NOMO-1 (cell line): ENCODE measurements around the gene EEPD1.
"Not testable (repeated sequence)": the region's sequence is repeated elsewhere in the genome, so short reads cannot be mapped to it uniquely, and the experiment has no call there.

Experiments
- DNase-seq, 2 experiments: peaks; one replicate each; lab custom pipeline; 2025; ENCODE audit not compliant: unreplicated experiment in 2 of 2; lab: John Stamatoyannopoulos, UW

The EEPD1 gene

DNA sequence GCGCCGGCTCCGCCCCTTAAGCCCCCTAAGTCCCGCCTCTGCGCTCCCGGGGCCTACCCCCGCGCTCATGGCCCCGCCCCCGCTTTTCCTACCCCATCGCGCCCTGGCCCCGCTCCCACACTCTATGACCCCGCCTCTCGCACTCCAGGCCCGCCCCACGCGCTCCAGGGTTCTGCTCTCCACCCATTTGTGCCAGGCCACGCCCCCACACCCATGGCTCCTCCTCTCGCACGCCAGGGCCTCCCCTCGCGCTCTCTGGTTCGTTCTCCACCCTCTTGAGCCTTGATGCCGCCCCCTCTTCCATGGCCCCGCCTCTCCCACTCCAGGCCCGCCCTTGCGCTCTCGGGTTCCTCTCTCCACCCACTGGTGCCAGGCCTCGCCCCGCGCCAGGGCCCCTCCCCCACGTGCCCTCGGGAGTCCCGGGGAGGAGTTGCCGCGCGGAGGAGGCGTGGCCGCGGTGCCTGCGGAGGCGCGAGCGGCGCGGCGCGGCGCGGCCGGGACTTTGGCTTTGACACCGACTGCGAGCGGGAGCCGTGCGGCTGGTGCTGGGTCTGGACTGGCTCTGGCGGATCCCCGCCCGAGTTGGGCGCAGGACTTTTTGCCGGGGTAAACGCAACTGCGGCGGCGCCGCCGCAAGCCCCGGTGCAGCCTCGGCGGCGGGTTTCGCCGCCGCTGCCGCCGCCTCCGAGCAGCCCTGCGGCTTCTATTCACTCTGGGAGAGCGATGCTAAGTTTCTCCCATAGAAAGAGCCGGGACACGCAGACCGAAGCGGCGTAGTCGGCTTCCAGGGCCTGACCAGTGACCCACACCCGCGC lies at the start of gene EEPD1:
EEPD1 (plus strand) TSS at position 499 of the 815 bp plus-strand sequence. CDS start 1,071 bp downstream, outside the sequence.
- peak; percentile 100 for DNase-seq

DNA sequence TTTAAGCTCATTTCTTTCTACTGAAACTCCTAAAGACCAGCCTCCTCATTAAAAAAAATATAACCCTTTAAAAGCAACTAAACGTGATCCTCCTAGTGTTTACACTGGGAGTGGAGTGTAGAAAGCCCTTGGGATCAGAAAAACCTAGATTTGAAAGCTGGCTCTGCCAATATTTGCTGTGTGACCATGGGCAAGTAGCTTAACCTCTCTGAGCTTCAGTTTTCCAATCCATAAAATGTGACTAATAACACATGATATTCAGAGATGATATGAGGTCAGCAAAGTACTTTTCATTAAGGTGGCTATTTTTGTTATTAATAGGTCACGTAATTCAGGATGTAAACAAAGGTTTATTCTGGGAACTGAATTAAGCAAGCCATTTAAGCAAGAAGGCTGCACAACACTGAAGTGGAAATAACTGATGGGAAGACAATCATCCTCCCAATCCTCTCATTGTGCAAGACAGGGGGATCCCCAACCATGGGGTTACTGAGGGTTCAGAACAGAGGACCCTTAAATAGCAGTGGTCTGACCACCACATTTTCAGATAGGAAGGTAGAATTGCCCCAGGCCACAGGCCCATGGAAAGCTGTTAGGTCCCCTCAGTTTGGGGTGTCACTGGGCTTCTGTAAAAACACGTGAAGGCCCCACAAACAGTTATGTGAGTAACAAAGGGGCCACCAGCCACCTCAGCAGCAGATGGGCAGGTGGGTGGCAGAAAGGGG lies 49.1 kb upstream of the EEPD1 start:
- DNase-seq, result no peak

DNA sequence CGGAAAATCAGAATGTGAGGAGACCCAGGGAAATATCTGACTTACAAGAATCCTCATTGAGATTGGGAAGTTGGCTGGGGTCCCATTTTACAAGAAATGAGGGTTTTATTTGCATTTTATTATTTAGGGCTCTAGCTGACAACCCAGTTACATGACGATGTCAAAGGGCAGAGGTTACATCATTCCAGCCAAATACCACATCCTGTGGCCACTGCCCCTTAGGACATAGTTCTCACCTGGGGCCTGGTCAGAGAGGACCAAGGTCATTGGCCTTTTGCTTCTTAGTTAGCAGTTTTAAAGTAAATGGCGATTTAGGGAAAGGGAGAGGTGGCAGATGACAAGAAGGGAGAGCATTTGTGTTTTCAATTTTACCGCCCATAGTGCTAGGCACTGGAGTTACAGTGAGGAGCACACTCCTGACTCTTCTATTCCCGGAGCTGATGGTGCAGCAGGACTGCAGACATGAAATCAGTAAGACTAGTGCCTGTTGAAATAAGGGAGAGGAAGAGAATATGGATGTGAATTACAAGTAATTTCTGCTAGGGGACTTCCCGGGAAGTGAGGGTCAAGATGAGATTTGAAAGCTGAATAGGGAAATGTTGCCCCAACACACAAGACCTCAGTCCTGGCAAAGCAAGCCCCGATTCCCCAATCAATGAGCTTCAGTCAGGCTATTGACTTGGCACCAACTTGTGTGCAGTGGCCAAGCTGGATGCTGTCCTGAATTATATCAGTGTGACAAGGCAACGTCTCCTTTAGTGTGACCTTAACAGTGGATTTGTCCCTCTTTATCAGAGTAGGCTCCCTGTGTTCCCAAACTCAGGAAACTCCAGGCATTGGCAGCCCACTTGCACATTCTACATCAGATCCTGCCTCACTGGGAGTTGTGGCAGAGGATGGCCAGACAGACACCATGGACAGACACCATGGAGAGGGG lies 45.8 kb upstream of the EEPD1 start:
- not testable (repeated sequence) for DNase-seq

DNA sequence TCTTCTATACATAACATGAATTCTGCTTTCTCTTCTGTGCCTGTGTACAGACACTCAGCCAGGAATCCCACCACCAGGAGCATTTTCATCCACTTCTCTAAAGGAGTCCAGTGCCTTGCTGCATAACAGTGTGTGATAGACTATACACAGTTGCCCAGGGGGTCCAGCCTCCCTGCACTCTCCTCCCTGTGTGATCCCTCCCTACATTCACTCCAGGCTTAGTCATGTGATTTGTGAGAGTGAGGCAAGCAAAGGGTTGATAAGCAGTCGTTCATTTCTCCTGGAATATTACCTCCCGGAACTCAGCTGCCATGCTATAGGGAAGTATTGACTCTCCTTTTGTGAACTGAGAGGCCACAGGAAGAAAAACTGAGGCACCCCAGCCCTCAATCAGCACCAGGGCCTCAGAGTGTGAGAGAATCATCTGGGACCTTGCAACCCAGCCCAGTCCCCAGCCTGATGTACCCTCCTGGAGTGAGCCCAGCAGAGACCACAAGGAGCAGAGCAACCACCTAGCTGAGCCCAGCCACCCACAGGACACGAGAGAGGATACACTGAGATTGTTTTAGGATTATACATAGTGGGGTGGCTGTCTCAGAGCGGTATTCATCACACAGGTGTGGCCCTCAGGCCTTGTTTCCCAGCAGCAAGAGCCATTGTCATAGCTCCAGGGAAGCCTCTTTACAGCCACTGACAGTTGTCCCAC lies 45.0 kb upstream of the EEPD1 start:
- no peak for DNase-seq

DNA sequence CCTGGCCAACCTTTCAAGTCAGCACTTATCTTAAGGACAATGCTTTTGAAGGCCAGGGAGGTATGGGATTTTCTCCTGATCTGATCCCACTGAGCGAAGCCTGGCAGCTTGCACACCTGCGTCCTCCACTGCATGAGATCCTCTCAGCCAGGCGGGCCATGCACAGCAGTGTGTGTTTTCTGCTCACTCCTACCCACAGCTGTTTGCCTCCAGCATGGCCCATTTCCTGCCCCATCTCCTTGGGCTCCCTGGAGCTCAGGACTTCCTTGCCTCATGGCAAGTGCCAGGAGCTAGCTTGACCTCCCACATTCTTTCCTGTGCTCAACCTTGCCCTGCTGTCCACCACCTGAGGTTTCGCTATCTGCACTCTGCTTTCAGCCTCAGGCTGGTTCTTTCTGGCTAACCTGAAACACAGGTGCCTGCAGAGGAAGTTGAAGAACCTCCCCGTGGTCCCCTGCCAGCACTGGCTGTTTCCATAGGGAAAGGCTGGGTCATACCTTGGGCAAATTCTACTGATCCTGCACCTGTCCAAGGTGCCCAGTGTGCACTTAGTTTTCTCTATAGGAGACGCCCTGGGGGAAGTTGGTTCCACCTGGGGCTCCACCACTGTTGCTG lies 43.9 kb upstream of the EEPD1 start:
- DNase-seq, result no peak

DNA sequence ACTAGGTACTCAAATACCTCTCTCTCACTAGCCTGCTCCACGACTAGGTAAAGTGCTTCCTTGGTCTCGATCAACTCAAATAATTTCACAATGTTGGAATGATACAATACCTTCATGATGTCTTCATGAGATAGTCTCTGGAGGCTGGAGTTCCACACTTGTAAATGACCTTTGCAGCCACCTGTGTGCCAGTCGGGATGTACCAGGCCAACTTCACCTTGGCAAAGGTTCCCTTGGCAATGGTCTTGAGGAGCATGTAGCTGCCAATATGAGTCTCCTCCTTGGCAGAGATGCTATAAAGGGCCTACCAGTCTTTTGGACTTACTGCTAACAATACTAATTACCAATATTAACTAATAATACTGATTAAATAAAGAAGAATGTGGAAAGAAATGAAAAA lies 42.5 kb upstream of the EEPD1 start:
- DNase-seq, result no peak

DNA sequence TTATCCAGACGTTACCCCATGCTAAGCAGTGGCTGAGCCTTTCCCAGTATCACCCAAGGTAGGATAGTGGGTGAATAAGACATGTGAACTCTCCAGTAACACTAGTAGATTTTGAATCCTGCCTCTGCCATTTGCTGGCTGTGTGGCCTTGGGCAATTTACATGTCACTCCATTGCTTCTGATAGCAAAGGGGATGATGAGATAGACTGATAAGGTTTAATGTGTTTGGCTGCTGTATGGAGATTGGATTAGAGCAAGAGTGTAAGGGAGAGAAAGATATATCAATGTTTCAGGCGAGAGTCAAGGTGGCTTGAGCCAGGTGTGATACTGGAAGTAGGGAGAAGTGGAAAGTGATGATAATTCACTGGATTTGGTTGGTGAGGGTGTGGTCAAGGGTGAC lies 40.1 kb upstream of the EEPD1 start:
- DNase-seq, result no peak

DNA sequence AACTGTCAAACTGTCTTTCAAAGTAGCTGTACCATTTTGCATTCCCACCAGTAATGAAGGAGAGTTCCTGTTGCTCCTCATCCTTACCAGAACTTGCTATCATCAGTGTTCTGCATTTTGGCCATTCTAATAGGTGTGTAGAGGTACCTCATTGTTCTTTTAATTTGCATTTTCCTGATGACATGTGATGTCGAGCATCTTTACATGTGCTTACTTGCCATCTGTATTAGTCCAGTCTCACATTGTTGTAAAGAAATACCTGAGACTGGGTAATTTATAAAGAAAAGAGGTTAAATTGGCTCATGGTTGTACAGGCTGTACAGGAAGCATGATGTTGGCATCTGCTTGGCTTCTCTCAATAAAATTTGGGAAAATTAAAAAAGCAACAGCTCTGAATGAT lies 38.7 kb upstream of the EEPD1 start:
- no peak for DNase-seq

DNA sequence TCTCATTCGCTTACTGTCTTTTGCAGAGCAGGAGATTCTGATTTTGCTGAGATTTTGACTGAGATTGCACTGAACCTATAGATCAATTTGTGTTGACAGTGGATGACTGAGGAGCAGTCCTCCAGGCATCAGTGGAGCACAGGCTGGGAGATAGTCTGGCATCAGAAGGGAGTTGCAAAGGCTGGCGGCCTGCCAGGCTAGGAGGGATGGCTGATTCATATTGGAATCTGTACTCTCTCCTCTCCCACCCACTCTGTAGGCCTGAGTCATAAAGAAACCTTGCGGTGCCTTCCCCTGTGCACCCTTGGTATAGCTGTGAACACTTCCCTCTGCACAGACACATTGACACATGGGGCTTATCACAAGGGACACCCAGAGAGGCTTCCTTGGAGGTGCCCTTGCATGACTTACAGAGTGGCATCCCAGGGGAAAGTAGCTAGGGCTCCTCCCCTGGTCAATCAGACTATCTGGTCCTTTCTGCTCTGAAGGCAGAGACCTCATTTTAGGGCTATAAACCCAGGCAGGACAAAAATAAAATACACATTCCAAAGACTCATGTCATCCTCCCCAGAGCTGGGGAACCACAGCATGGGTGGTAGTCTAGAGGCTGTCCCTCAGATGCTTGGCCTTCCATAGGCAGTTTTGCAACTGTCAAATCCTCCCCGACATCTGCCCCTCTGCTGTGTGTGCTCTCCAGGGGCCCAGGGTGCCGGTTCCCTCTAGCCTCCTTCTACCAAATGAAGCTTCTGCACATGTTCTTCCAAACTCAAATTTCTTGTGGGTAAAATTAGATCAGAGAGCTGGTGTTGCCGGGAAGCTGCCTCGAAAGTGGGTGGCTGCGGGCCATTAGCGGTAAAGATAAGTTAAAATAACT lies 37.4 kb upstream of the EEPD1 start:
- peak in 1 of 2 experiments; percentile 5 for DNase-seq

DNA sequence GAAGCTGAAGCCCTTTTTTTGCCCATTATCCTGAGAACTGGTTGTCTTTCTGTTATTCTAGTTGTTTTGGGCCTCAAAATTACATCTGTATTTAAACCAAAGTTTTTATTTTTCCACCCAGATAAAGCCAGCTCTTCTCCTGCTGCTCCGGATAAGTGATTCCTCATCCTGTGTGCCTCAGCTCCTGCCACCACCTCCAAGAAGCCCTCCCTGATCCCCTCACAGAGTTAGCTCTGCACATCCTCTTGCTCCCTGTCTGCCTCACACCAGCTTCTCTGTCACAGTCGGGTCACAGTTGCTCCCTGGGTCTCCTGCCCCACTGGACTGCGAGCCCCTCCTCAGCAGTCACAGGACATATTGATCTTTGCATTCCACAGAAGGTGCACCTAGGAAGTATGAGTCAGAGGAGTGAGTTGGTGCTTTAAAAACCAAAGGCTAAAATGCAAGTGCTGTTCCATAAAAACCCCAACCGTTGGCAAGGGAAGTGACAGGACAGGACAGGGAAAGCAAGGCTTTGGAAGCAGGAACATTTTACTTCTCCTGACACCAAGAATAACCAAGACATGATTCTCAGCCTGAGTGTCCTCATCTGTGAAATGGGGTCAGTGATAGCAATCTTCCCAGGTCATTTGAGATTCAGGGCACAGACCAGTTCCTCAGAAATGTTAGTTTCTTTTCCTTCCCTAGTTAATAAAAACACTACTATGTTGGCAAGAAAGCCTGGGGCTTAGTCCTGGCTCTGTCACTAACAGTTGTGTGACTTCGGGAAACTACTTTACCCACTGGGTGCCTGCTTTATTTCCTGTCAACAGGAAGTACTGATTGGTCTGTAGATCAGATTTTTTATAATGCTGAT lies 36.5 kb upstream of the EEPD1 start:
- no peak for DNase-seq

DNA sequence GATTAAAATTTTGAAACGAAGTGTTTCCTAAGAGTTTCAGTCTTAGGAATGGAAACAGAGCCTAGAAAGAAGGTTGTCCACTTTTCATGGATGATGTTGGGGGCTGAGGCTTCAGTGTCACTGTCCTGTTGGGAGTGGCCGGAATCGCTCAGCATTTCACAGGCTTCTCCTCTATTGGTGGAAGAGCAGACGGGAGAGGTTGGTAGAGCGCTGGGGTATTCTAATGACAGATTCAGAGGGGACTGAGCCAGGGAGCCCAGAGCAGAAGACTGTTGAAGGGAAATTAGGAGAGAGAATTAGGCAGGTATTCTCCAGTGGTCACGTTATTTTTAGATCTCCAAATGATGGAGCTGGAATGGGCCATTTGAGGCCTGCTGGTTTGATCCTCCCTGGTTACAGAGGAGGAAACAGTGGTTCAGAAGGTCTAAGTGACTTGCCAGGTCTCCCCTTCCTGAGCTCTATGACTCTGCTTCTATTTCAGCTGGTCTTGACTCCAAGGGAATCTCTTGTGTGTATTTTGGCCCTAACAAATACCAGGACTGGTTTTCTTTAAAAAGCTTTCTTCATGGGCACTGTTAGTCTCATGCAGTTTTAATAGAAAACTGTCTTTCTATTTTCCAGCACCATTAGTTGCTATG lies 35.7 kb upstream of the EEPD1 start:
- no peak for DNase-seq

DNA sequence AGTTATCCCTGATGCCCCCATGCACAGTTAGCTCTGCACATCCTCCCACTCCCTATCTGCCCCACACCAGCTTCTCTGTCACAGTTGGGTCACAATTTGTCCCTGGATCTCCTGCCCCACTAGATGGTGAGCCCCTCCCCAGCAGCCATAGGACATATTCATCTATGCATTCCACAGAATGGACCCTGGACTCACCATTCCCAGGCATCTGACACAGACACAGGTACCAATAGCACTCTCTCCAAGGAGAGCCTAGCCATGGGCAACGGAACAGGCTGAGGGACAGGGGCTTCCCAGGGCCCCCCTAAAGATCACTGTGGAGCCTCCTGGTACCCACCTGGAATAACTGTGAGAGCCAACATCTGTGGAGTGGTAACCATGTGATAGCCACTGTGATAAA lies 34.7 kb upstream of the EEPD1 start:
- no peak for DNase-seq

DNA sequence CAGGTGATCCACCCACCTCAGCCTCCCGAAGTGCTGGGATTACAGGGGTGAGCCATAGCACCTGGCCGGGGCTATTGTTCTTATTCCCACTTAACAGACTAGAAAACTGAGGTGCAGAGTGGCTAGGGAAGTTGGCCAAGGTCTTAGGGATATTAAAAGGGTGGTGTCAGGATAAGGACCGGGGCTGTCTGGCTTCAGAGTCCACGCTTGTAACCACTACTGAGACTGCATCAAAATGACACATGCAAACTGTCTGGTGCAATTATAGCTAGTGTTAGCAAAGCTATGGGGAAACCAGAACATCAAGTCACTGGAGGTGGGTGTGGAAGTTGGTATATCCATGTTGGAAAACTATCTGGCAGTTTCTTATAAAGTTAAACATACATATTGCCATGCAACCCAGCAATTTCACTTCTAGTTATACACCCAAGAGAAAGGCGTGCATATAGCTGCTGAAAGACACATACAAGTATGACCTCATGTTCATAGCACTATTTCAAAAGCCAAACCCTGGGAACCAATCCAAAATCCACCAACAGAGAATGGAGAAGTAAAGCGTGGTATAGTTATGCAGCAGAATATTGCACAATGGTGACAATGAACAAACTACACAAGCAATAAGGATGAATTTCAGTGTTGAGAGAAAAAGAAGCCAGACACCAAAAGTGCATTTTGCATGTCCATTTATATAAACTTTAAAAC lies 33.9 kb upstream of the EEPD1 start:
- peak; percentile 74 to 98 for DNase-seq

DNA sequence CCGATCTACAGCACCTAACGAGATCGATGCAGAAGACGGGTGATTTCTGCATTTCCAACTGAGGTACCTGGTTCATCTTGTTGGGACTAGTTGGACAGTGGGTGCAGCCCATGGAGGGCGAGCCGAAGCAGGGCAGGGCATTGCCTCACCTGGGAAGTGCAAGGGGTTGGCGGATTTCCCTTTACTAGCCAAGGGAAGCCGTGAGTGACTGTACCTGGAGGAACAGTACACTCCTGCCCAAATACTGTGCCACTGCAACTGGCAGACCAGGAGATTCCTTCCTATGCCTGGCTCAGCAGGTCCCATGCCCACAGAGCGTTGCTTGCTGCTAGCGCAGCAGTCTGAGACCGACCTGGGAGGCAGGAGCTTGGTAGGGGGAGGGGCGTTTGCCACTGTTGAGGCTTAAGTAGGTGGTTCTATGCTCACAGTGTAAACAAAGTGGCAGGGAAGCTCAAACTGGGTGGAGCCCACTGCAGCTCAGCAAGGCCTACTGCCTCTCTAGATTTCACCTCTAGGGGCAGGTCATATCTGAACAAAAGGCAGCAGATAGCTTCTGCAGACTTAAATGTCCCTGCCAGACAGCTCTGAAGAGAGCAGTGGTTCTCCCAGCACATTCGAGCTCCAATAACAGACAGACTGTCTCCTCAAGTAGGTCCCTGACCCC lies 32.9 kb upstream of the EEPD1 start:
- not testable (repeated sequence) for DNase-seq

DNA sequence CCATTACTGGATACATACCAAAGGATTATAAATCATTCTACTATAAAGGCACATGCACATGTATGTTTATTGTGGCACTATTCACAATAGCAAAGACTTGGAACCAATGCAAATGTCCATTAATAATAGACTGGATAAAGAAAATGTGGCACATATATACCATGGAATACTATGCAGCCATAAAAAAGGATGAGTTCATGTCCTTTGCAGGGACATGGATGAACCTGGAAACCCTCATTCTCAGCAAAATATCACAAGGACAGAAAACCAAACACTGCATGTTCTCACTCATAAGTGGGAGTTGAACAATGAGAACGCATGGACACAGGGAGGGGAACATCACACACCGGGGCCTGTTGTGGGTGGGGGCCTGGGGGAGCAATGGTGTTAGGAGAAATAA lies 27.4 kb upstream of the EEPD1 start:
- DNase-seq, result not testable (repeated sequence)

DNA sequence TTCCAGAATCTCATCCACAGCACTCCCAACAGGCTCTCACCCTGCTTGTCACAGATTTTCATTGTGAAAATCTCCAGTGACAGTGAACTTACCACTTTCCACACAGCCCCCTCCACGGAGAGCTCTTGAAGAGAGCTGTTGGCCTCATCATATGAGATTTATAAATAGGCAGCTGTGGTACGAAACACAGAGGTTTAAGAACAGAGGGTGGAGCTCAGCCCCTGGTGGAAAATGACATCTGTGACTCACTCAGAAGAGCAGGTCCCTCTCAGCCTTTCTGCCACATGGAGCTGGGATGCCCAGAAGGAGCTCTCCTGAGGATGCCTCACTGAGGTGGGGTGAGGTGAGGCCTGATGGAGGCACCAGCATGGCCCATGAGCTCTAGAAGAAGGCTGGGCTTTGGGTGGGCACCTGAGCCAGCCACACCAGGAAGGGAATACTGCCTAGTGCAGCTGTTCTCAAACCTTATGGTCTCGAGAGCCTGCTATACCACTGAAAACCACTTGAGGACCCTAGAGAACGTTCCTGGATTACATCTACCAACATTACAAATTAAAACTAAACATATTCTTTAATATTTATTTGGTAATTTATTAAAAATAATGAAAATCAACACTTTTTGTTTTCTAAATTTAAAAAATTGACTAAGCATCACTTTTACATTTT lies 25.8 kb upstream of the EEPD1 start:
- DNase-seq, result no peak
